NCI-H128 (cell line): ENCODE results near the gene TOMT.
A peak's percentile ranks its signal among the peaks of the same experiment; 100 is the strongest.

Experiments used
- DNase-seq: peaks from one replicate; lab custom pipeline; 2025; ENCODE audit not compliant: unreplicated experiment; lab: John Stamatoyannopoulos, UW

The TOMT gene

DNA sequence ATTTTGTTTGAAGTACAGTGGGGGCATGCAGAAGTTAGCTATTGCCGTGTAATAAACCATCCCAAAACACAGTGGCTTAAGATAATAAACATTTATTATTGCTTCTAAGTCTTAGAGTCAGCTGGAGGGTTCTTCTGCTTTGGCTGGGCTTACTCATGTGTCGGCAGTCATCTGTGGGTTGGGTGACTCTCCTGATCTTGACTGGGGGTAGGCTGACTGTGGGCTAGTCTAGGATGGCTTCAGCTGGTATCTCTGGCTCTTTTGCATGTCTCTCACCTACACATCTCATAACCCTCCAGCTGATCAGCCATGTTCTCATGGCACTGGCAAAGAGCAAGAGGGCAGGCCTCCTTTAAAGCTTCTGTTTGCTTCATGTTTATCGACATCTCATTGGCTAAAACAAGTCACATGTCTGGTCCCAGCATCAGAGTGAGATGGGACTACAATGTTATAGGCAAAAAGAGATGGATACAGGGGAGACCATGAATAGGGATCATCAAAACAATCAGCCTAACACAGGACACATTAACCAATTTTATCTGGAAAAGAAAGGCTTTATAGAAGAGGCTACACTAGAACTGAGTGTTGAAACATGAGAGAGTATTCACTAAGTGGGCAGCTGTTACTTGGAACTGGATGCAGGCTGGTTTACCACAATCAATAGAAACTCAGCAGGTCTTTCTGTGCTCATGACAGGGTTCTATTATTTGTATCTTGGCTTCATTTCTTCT, 19.9 kb upstream of the TOMT start:
- DNase-seq, result peak; percentile 60

DNA sequence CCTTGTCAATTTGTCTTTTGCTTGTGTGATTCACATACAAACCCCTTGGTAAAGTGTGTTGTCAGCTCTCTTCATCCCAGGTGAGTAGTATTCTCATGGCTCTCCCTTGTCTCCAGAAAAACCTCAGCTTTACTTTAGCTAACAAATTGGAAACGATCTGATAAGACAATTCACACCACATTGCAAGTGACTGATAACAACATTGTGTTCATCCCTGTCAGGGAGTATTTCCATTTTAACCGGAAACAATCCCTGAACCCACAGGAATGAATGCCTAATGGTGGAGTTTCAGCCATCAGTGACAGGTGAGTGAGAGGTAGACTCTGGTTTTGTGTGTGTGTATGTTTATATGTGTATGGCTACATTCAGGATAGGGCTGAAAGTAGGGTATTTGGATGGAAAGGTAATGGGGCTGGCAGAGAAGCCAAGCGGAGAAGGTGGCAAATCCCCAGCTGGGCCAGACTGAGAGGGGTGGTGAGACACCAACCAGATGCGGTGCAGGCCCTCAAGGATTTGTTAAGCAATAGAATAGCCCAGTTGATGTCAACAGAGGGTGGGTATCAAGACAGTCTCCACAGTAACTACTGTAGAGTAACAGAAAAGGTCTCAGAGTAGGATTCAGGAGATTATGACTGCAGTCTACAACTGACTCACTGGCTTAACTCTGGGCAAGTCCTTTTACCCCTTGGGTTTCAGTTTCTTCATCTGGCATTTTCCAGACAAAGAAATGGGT, 17.5 kb upstream of the TOMT start:
- no peak for DNase-seq

DNA sequence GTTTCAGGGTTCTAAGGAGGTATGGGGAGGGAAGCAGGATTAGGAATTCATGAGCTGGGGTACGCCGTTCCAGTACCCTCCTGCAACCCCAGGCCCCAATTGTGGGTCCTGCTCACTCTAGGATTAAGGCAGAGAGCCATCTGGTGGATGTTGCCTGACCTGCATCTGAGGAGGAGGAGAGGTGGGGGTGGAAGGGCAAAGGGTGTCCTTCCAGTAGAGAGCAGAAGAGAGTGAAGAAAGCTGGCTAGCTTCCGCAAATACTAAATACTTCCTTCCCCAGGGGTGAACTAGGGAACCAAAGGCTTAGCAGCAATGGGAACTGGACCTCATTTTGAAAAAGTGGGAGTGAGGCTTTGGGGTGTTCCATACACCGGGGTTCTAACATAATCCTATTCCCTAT, 14.4 kb upstream of the TOMT start:
- peak; percentile 57 for DNase-seq

GRCh38 chr11:72098741-72099140, 7.0 kb upstream of the TOMT start:
- no peak for DNase-seq

GRCh38 chr11:72100009-72100408, 5.7 kb upstream of the TOMT start:
- no peak for DNase-seq

- no peak for DNase-seq
Observed at GRCh38 chr11:72100462-72100861, 5.3 kb upstream of the TOMT start.

- no peak for DNase-seq
Observed at GRCh38 chr11:72102162-72102561, 3.6 kb upstream of the TOMT start.

DNA sequence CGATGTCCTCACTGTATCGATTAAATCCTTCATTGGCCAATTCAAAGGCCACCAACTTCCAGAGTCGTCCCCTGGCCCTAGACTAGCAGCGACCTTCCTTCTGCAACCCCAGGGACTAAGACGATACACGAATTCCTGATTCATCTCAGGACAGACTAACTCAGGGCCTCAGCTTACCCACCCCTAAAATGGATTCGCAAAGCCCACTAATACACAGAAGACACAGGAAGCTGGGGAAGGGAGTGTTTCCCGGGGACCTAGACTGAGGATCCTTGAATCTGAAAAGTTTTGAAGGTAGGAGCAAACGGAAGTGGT, 3.1 kb upstream of the TOMT start:
- DNase-seq, result no peak

GRCh38 chr11:72102946-72103753, 2.6 kb upstream of the TOMT start, which contains the start of gene LAMTOR1:
Gene LAMTOR1, minus strand, starts transcription at chr11:72103297. Its CDS starts 73 bp downstream, at chr11:72103224.
- DNase-seq, result peak; percentile 96

DNA sequence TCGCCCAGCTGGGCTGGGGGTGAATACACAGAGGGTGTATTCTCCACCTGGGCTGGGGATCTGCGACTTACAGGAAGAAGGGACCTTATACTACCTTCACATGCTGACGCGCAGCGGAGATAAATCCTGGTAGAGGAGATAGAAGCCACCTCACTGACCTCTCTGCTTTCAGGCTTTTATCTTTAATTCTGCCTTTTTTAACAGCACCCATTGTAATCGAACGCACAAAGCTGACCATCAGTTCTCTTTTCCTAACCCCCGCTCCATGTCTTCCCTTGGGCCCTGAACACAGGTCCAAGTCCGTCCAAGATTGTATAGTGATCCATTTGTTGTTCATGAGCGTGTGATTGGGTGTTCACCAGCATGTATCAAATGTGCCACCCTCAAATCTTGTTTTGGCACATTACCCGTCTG, 2.0 kb upstream of the TOMT start:
- DNase-seq, result no peak

DNA sequence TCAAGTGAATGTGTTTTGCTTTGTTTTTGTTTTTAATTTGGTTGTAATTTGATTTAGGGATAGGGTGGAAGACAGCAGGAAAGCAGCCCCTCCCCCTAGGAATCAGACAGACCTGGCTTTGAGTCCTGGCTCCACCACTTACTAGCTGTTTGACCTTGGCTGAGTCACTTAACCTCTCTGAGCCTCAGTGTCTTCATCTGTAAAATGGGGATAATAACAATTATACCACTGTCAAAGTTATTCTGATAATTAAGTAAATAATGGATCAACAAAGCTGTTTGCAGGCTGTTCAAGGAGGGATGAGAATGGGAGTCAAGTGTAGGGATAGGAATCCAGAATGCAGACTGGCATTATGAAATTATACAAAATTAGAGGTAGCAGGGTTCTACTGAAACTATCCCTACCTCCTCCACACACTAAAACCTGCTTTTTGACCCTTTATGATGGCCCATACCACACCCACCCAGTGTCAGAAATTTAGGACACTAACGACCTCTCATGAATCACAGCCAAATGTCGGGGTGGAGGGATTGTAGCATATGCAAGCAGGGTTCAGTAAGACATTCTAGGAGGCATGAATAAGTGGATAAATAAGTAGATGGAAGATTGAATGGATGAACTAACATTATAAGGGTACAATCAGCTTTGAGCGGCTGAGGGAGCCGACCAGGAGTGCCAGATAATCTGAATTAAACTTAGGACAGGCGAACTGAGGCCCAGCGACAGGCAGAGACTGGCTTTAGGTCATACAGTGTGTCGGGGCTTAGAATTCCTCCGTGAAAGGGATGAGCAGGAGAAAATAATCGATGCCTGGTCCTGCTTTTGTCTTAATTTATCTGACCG, 5.8 kb downstream of the TOMT start:
- DNase-seq, result no peak

- peak; percentile 99 for DNase-seq
Observed at GRCh38 chr11:72112143-72112977, 6.6 kb downstream of the TOMT start, which contains the start of gene ANAPC15. Gene ANAPC15, minus strand, starts transcription at chr11:72112695. Its CDS starts 1,419 bp downstream, at chr11:72111276.

- no peak for DNase-seq
Observed at GRCh38 chr11:72112978-72113808, 7.5 kb downstream of the TOMT start.

DNA sequence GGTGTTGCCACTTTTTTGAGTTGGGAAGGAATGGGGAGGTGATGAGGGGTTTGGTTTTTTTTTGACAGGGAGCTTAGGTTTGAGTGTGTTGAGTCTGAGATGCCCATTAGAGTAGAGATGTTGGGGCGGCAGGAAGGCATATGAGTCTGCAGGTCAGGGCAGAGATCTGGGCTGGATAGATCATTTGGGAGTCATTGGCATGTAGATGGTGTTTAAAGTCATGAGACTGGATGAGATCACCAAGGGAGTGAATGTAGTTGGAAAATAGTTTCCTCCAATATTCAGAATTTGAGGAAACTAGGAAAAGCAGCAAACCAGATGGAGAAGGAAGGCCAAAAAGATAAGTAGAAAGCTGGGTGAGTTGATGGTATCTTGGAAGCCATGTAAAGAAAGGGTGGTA, 8.8 kb downstream of the TOMT start:
- DNase-seq, result no peak

- no peak for DNase-seq
Observed at GRCh38 chr11:72116019-72116755, 10.5 kb downstream of the TOMT start.

GRCh38 chr11:72119198-72119597, 13.5 kb downstream of the TOMT start:
- no peak for DNase-seq

GRCh38 chr11:72120930-72121329, 15.2 kb downstream of the TOMT start:
- DNase-seq, result no peak

DNA sequence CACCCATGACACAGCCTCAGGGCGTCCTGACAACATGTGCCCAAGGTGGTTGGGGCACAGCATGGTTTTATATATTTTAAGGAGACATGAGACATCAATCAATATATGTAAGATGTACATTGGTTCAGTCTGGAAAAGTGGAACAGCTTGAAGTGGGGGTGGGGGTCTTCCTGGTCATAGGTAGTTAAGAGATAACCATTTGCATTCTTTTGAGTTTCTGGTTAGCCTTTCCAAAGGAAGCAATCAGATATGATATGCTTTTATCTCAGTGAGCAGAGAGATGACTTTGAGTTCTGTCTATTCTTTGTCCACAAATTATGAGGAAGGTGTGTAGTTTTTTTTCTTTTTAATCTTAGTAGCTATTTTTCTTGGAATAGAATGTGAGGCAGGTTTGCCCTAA, 16.9 kb downstream of the TOMT start:
- no peak for DNase-seq
